Activated gamma-delta T cell (primary cell): ENCODE results near the gene LDAH.

Experiments used
- DNase-seq: peaks from one replicate; lab custom pipeline; 2025; lab: John Stamatoyannopoulos, UW

The LDAH gene

GRCh38 chr2:20667531-20668401 lies 155.1 kb downstream of the LDAH start:
- DNase-seq: no peak

GRCh38 chr2:20667151-20667530 lies 155.8 kb downstream of the LDAH start:
- no peak for DNase-seq

- DNase-seq: peak; percentile 25
Measured at GRCh38 chr2:20666304-20667150, 156.4 kb downstream of the LDAH start, which contains the start of gene GDF7. GDF7 (plus strand) TSS chr2:20667144; CDS start chr2:20667240, 96 bp downstream.

- DNase-seq: no peak
Measured at GRCh38 chr2:20666005-20666303, 156.9 kb downstream of the LDAH start.

GRCh38 chr2:20665243-20666004 lies 157.5 kb downstream of the LDAH start:
- DNase-seq: no peak

- no peak for DNase-seq
Measured at GRCh38 chr2:20664431-20665242, 158.3 kb downstream of the LDAH start.

- DNase-seq: no peak
Measured at GRCh38 chr2:20664071-20664390, 158.9 kb downstream of the LDAH start.

GRCh38 chr2:20663196-20664070 lies 159.5 kb downstream of the LDAH start:
- DNase-seq: no peak

- DNase-seq: no peak
Measured at GRCh38 chr2:20662308-20662937, 160.5 kb downstream of the LDAH start.

GRCh38 chr2:20661421-20662307 lies 161.2 kb downstream of the LDAH start:
- DNase-seq: no peak

GRCh38 chr2:20660506-20661420 lies 162.1 kb downstream of the LDAH start:
- no peak for DNase-seq

- DNase-seq: no peak
Measured at GRCh38 chr2:20657522-20658235, 165.2 kb downstream of the LDAH start.

- no peak for DNase-seq
Measured at GRCh38 chr2:20656561-20656960, 166.3 kb downstream of the LDAH start.

GRCh38 chr2:20654535-20654813 lies 168.4 kb downstream of the LDAH start:
- DNase-seq: no peak

- DNase-seq: no peak
Measured at GRCh38 chr2:20653695-20654534, 169.0 kb downstream of the LDAH start.

GRCh38 chr2:20652673-20653575 lies 170.0 kb downstream of the LDAH start:
- no peak for DNase-seq
